Mammary epithelial cell (primary cell): Measurements from ENCODE around the gene DCC.

ENCODE experiments used
- EZH2 ChIP-seq: IDR thresholded peaks from 2 replicates; pipeline ENCODE4 v1.6.1; 2012; ENCODE audit warnings: low read length, inconsistent platforms, borderline replicate concordance
- TF ChIP-seq, protein P1 (sequence below), 2 donors: IDR thresholded peaks in 1 of 2; conservative IDR thresholded peaks in 1 of 2; 2 replicates each; pipeline ENCODE4 v1.5.1; 2011 to 2012; ENCODE audit warnings: inconsistent platforms in 2 of 2, low read length in 2 of 2, mild to moderate bottlenecking in 2 of 2, control low read depth in 1 of 2, low read depth in 1 of 2; ENCODE audit not compliant: insufficient read depth in 1 of 2; ENCODE audit errors: extremely low read depth in 1 of 2

DNA sequence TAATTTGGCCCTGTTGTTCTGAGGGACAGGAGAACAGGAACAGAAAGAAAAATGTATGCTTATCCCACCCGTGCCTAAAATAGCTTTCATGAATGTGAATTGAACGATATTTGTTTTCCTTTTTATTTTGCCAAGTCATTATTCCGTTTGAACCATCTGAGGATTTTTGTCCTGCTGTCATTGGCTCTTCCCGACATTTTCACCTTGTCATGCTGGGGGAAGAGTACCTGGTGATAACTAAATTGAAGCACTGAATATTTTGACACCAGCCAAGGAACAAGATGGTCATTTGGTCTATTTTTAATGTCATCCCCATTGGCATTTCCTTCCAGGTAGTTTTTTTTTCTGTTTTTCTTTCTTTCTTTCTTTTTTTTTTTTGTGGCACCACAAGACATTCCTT, 204.1 kb downstream of the DCC start:
- TF ChIP-seq, protein P1, sequence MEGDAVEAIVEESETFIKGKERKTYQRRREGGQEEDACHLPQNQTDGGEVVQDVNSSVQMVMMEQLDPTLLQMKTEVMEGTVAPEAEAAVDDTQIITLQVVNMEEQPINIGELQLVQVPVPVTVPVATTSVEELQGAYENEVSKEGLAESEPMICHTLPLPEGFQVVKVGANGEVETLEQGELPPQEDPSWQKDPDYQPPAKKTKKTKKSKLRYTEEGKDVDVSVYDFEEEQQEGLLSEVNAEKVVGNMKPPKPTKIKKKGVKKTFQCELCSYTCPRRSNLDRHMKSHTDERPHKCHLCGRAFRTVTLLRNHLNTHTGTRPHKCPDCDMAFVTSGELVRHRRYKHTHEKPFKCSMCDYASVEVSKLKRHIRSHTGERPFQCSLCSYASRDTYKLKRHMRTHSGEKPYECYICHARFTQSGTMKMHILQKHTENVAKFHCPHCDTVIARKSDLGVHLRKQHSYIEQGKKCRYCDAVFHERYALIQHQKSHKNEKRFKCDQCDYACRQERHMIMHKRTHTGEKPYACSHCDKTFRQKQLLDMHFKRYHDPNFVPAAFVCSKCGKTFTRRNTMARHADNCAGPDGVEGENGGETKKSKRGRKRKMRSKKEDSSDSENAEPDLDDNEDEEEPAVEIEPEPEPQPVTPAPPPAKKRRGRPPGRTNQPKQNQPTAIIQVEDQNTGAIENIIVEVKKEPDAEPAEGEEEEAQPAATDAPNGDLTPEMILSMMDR (conservative IDR thresholded peaks at IDR 0.05 in 1 of 2, IDR thresholded peaks at IDR 0.05 in 1 of 2; ENCODE audit: extremely low read depth in 1 of 2, insufficient read depth in 1 of 2, low read depth in 1 of 2, low read length in 2 of 2) = no peak
- TF ChIP-seq EZH2 = no peak
